Measurements from ENCODE around the gene AOX1.

The AOX1 gene

GRCh38 chr2:200619279-200619678, 33.5 kb downstream of the AOX1 start (continued):
- TF ChIP-seq ZSCAN18 (tag by site-specific recombination; IDR thresholded peaks at IDR 0.05) (no peak), GLIS1 (tag by site-specific recombination; IDR thresholded peaks at IDR 0.05) (no peak), ZNF24 (tag by site-specific recombination; IDR thresholded peaks at IDR 0.05) (no peak), ZSCAN23 (tag by site-specific recombination; IDR thresholded peaks at IDR 0.05) (no peak), ZNF549 (tag by site-specific recombination; IDR thresholded peaks at IDR 0.05) (no peak), ZNF585B (tag by site-specific recombination; IDR thresholded peaks at IDR 0.05) (no peak), PRDM4 (tag by site-specific recombination; IDR thresholded peaks at IDR 0.05) (no peak), ZNF114 (tag by site-specific recombination; IDR thresholded peaks at IDR 0.05) (no peak)

GRCh38 chr2:200620606-200621390, 35.0 kb downstream of the AOX1 start:
- TF ChIP-seq ZFHX2 (tag by site-specific recombination; conservative IDR thresholded peaks at IDR 0.05) (no peak), KLF9 (tag by site-specific recombination; IDR thresholded peaks at IDR 0.05; ENCODE audit: low read depth) (no peak), ZNF133 (tag by site-specific recombination; IDR thresholded peaks at IDR 0.05) (no peak), ZNF426 (tag by site-specific recombination; IDR thresholded peaks at IDR 0.05) (no peak), ZNF626 (tag by site-specific recombination; IDR thresholded peaks at IDR 0.05) (no peak), ZNF19 (tag by site-specific recombination; IDR thresholded peaks at IDR 0.05; ENCODE audit: low read depth) (no peak)
- CTCF ChIA-PET: interaction anchor here (0.6 to 1.1 kb wide), 2 partner anchors 18 to 83 kb away, joined by 3 read pairs; no protein-coding TSS in a partner anchor
- H3K27ac ChIP-seq (ENCODE audit: extremely low read depth, low read depth, low read length): no peak overlapping the region
- no peaks in the 10 kb centered on the region for H3K4me1 ChIP-seq (ENCODE audit: control insufficient read depth, insufficient read depth, low read length)
- H3K4me3 ChIP-seq (ENCODE audit: low read depth, low read length): no peak overlapping the region
- H3K36me3 ChIP-seq (ENCODE audit: control insufficient read depth in 2 of 2, insufficient read depth in 1 of 2, low read length in 2 of 2): no peaks in the 10 kb centered on the region
- H3K9me3 ChIP-seq (ENCODE audit: control insufficient read depth, insufficient read depth, low read depth, low read length): no peaks in the 10 kb centered on the region
- POLR2A ChIA-PET: no interaction called here

GRCh38 chr2:200622106-200622505, 36.3 kb downstream of the AOX1 start:
- CTCF ChIA-PET: no interaction called here
- POLR2A ChIA-PET: no interaction called here
- TF ChIP-seq ZNF626 (tag by site-specific recombination; IDR thresholded peaks at IDR 0.05): no peak
- no peak for TF ChIP-seq ZNF629 (tag by site-specific recombination; IDR thresholded peaks at IDR 0.05)
- no peak for TF ChIP-seq ZBTB6 (tag by site-specific recombination; IDR thresholded peaks at IDR 0.05)
- no peak for TF ChIP-seq ZNF692 (tag by site-specific recombination; IDR thresholded peaks at IDR 0.05)
- TF ChIP-seq PRDM4 (tag by site-specific recombination; IDR thresholded peaks at IDR 0.05): no peak
- no peak for TF ChIP-seq ZNF558 (tag by site-specific recombination; IDR thresholded peaks at IDR 0.05)
- no peak for TF ChIP-seq OSR2 (tag by site-specific recombination; IDR thresholded peaks at IDR 0.05)
- no peak for TF ChIP-seq KLF16 (tag by site-specific recombination; IDR thresholded peaks at IDR 0.05)
- TF ChIP-seq ZNF214 (tag by site-specific recombination; IDR thresholded peaks at IDR 0.05; ENCODE audit: borderline replicate concordance): no peak
- TF ChIP-seq ZNF792 (tag by site-specific recombination; IDR thresholded peaks at IDR 0.05): no peak
- TF ChIP-seq ZNF114 (tag by site-specific recombination; IDR thresholded peaks at IDR 0.05): no peak
- TF ChIP-seq RBAK (tag by site-specific recombination; IDR thresholded peaks at IDR 0.05): no peak
- TF ChIP-seq ZNF302 (tag by site-specific recombination; IDR thresholded peaks at IDR 0.05; ENCODE audit: low read depth): no peak
- no peak for TF ChIP-seq ZNF426 (tag by site-specific recombination; IDR thresholded peaks at IDR 0.05)

More at GRCh38 chr2:200622106-200622505, 36.3 kb downstream of the AOX1 start:
- Histone ChIP-seq H3K4me1 (ENCODE audit: control insufficient read depth, insufficient read depth, low read length) (no peaks in the 10 kb centered on the region; the same call in 1 of the 2 replicates), H3K4me3 (ENCODE audit: low read depth, low read length) (no peak overlapping the region), H3K36me3 (ENCODE audit: control insufficient read depth in 2 of 2, insufficient read depth in 1 of 2, low read length in 2 of 2) (no peaks in the 10 kb centered on the region), H3K27ac (ENCODE audit: extremely low read depth, low read depth, low read length) (no peak overlapping the region), H3K9me3 (ENCODE audit: control insufficient read depth, insufficient read depth, low read depth, low read length) (no peaks in the 10 kb centered on the region)
